ENCODE results near the gene RAD52. TPM values are rescaled to one million over a fixed set of nuclear protein-coding genes. Genes with fewer than 3 reads are reported as not detected.

RAD52 gene
- total and polyA plus RNA-seq, 9 donors = 10.6 to 23.0 (median 16.5) TPM

GRCh38 chr12:907413-908185 is 41.9 kb downstream of the RAD52 start:
- no peak for DNase-seq
- Histone ChIP-seq H3K36me3 (ENCODE audit: control insufficient read depth, insufficient read depth, low read length) (peaks cover 81% of the 10 kb centered on the region), H3K4me1 (ENCODE audit: control insufficient read depth, insufficient read depth, low read length) (no peaks in the 10 kb centered on the region), H3K27me3 (ENCODE audit: control insufficient read depth, insufficient read depth, low read length) (no peaks in the 10 kb centered on the region), H3K27ac (ENCODE audit: low read length) (no peak overlapping the region), H3K4me3 (ENCODE audit: low read length) (no peak overlapping the region), H3K9me3 (replicated peaks; ENCODE audit: control insufficient read depth, low read depth, low read length) (no peaks in the 10 kb centered on the region)
- 76% methylated on average over 16 of the region's 16 CpGs for WGBS (ENCODE audit: insufficient coverage)

- Histone ChIP-seq H3K27ac (ENCODE audit: low read length) (no peak overlapping the region), H3K4me1 (ENCODE audit: control insufficient read depth, insufficient read depth, low read length) (no peaks in the 10 kb centered on the region), H3K9me3 (replicated peaks; ENCODE audit: control insufficient read depth, low read depth, low read length) (no peaks in the 10 kb centered on the region), H3K27me3 (ENCODE audit: control insufficient read depth, insufficient read depth, low read length) (no peaks in the 10 kb centered on the region), H3K4me3 (ENCODE audit: low read length) (no peak overlapping the region), H3K36me3 (ENCODE audit: control insufficient read depth, insufficient read depth, low read length) (peaks cover 83% of the 10 kb centered on the region)
- WGBS (ENCODE audit: insufficient coverage) = 89% methylated on average over 5 of the region's 10 CpGs
- DNase-seq = no peak
Measured at GRCh38 chr12:906062-906585, 43.4 kb downstream of the RAD52 start.

- H3K4me3 ChIP-seq (ENCODE audit: low read length) = no peak overlapping the region
- H3K9me3 ChIP-seq (replicated peaks; ENCODE audit: control insufficient read depth, low read depth, low read length) = no peaks in the 10 kb centered on the region
- H3K36me3 ChIP-seq (ENCODE audit: control insufficient read depth, insufficient read depth, low read length) = peaks cover 81% of the 10 kb centered on the region
- 79% methylated on average over 6 of the region's 9 CpGs for WGBS (ENCODE audit: insufficient coverage)
- no peak overlapping the region for H3K27ac ChIP-seq (ENCODE audit: low read length)
- no peak for DNase-seq
- no peaks in the 10 kb centered on the region for H3K27me3 ChIP-seq (ENCODE audit: control insufficient read depth, insufficient read depth, low read length)
- H3K4me1 ChIP-seq (ENCODE audit: control insufficient read depth, insufficient read depth, low read length) = no peaks in the 10 kb centered on the region
Measured at GRCh38 chr12:905261-906031, 44.0 kb downstream of the RAD52 start.

GRCh38 chr12:904010-904414 is 45.5 kb downstream of the RAD52 start:
- peak; percentile 24 for DNase-seq
- no CpG with 5 or more reads among the region's 5 CpGs for WGBS (ENCODE audit: insufficient coverage)
- H3K27ac ChIP-seq (ENCODE audit: low read length) = no peak overlapping the region
- H3K27me3 ChIP-seq (ENCODE audit: control insufficient read depth, insufficient read depth, low read length) = no peaks in the 10 kb centered on the region
- H3K36me3 ChIP-seq (ENCODE audit: control insufficient read depth, insufficient read depth, low read length) = peaks cover 82% of the 10 kb centered on the region
- no peak overlapping the region for H3K4me3 ChIP-seq (ENCODE audit: low read length)
- H3K9me3 ChIP-seq (replicated peaks; ENCODE audit: control insufficient read depth, low read depth, low read length) = no peaks in the 10 kb centered on the region
- H3K4me1 ChIP-seq (ENCODE audit: control insufficient read depth, insufficient read depth, low read length) = no peaks in the 10 kb centered on the region

GRCh38 chr12:903055-903454 is 46.4 kb downstream of the RAD52 start:
- no peaks in the 10 kb centered on the region for H3K27me3 ChIP-seq (ENCODE audit: control insufficient read depth, insufficient read depth, low read length)
- WGBS (ENCODE audit: insufficient coverage) = no CpG with 5 or more reads among the region's 5 CpGs
- H3K4me1 ChIP-seq (ENCODE audit: control insufficient read depth, insufficient read depth, low read length) = no peaks in the 10 kb centered on the region
- H3K27ac ChIP-seq (ENCODE audit: low read length) = no peak overlapping the region
- H3K4me3 ChIP-seq (ENCODE audit: low read length) = no peak overlapping the region
- H3K9me3 ChIP-seq (replicated peaks; ENCODE audit: control insufficient read depth, low read depth, low read length) = no peaks in the 10 kb centered on the region
- peaks cover 79% of the 10 kb centered on the region for H3K36me3 ChIP-seq (ENCODE audit: control insufficient read depth, insufficient read depth, low read length)
- DNase-seq = no peak

- no peak overlapping the region for H3K4me3 ChIP-seq (ENCODE audit: low read length)
- H3K27me3 ChIP-seq (ENCODE audit: control insufficient read depth, insufficient read depth, low read length) = no peaks in the 10 kb centered on the region
- H3K27ac ChIP-seq (ENCODE audit: low read length) = no peak overlapping the region
- WGBS (ENCODE audit: insufficient coverage) = no CpG with 5 or more reads among the region's 3 CpGs
- H3K4me1 ChIP-seq (ENCODE audit: control insufficient read depth, insufficient read depth, low read length) = no peaks in the 10 kb centered on the region
- H3K36me3 ChIP-seq (ENCODE audit: control insufficient read depth, insufficient read depth, low read length) = peaks cover 75% of the 10 kb centered on the region
- H3K9me3 ChIP-seq (replicated peaks; ENCODE audit: control insufficient read depth, low read depth, low read length) = no peaks in the 10 kb centered on the region
- no peak for DNase-seq
Measured at GRCh38 chr12:902581-902980, 46.9 kb downstream of the RAD52 start.

- Histone ChIP-seq H3K4me1 (ENCODE audit: control insufficient read depth, insufficient read depth, low read length) (no peaks in the 10 kb centered on the region), H3K27ac (ENCODE audit: low read length) (no peak overlapping the region), H3K36me3 (ENCODE audit: control insufficient read depth, insufficient read depth, low read length) (peaks cover 66% of the 10 kb centered on the region), H3K27me3 (ENCODE audit: control insufficient read depth, insufficient read depth, low read length) (no peaks in the 10 kb centered on the region), H3K9me3 (replicated peaks; ENCODE audit: control insufficient read depth, low read depth, low read length) (no peaks in the 10 kb centered on the region), H3K4me3 (ENCODE audit: low read length) (no peak overlapping the region)
- 73% methylated on average over 2 of the region's 4 CpGs for WGBS (ENCODE audit: insufficient coverage)
- no peak for DNase-seq
Measured at GRCh38 chr12:897386-897785, 52.1 kb downstream of the RAD52 start.

GRCh38 chr12:896031-896430 is 53.5 kb downstream of the RAD52 start:
- H3K27ac ChIP-seq (ENCODE audit: low read length) = no peak overlapping the region
- H3K4me1 ChIP-seq (ENCODE audit: control insufficient read depth, insufficient read depth, low read length) = no peaks in the 10 kb centered on the region
- H3K9me3 ChIP-seq (replicated peaks; ENCODE audit: control insufficient read depth, low read depth, low read length) = no peaks in the 10 kb centered on the region
- WGBS (ENCODE audit: insufficient coverage) = 82% methylated on average over 4 of the region's 4 CpGs
- peaks cover 55% of the 10 kb centered on the region for H3K36me3 ChIP-seq (ENCODE audit: control insufficient read depth, insufficient read depth, low read length)
- no peak for DNase-seq
- no peak overlapping the region for H3K4me3 ChIP-seq (ENCODE audit: low read length)
- H3K27me3 ChIP-seq (ENCODE audit: control insufficient read depth, insufficient read depth, low read length) = no peaks in the 10 kb centered on the region

GRCh38 chr12:894226-894625 is 55.3 kb downstream of the RAD52 start:
- DNase-seq = no peak
- H3K4me1 ChIP-seq (ENCODE audit: control insufficient read depth, insufficient read depth, low read length) = no peaks in the 10 kb centered on the region
- no peaks in the 10 kb centered on the region for H3K27me3 ChIP-seq (ENCODE audit: control insufficient read depth, insufficient read depth, low read length)
- H3K36me3 ChIP-seq (ENCODE audit: control insufficient read depth, insufficient read depth, low read length) = peaks cover 46% of the 10 kb centered on the region
- no peaks in the 10 kb centered on the region for H3K9me3 ChIP-seq (replicated peaks; ENCODE audit: control insufficient read depth, low read depth, low read length)
- no peak overlapping the region for H3K27ac ChIP-seq (ENCODE audit: low read length)
- H3K4me3 ChIP-seq (ENCODE audit: low read length) = no peak overlapping the region

- Histone ChIP-seq H3K27ac (ENCODE audit: low read length) (no peak overlapping the region), H3K9me3 (replicated peaks; ENCODE audit: control insufficient read depth, low read depth, low read length) (no peaks in the 10 kb centered on the region), H3K4me1 (ENCODE audit: control insufficient read depth, insufficient read depth, low read length) (no peaks in the 10 kb centered on the region), H3K4me3 (ENCODE audit: low read length) (no peak overlapping the region), H3K27me3 (ENCODE audit: control insufficient read depth, insufficient read depth, low read length) (no peaks in the 10 kb centered on the region), H3K36me3 (ENCODE audit: control insufficient read depth, insufficient read depth, low read length) (peaks cover 52% of the 10 kb centered on the region)
- 100% methylated on average over 2 of the region's 2 CpGs for WGBS (ENCODE audit: insufficient coverage)
- DNase-seq = no peak
Measured at GRCh38 chr12:886206-886605, 63.3 kb downstream of the RAD52 start.
